T-cell (primary cell): ENCODE results near the gene SDK1. TPM values are rescaled to one million over a fixed set of nuclear protein-coding genes. Genes with fewer than 3 reads are reported as not detected.

Experiments
- ATAC-seq, 4 experiments: fragments of 200-7000 bp in 3 of 4; fragments of 150-1000 bp in 1 of 4; cut with Tn5 transposase; replicated peaks in 1 of 4; 1 replicate in 3 of 4; 2 replicates in 1 of 4; pipeline ENCODE4 v1.10.0; 2021; ENCODE audit warnings: moderate library complexity in 3 of 4, mild to moderate bottlenecking in 2 of 4, moderate number of reproducible peaks in 1 of 4
- CTCF ChIA-PET, 2 donors: fragments of 300-600 bp; sonication (Branson Sonifier 250); formaldehyde crosslinking; loops; one replicate each; lab custom pipeline; 2022; ENCODE audit warnings: antibody characterized with exemption in 2 of 2; lab: Charles Lee
- POLR2A ChIA-PET, 2 donors: fragments of 300-600 bp; sonication (Branson Sonifier 250); formaldehyde crosslinking; loops; one replicate each; lab custom pipeline; 2022; ENCODE audit warnings: antibody characterized with exemption in 2 of 2; lab: Charles Lee
- DNase-seq, 35 experiments: peaks; one replicate each; pipeline versions ENCODE4 v3.0.0 to v3.0.0-alpha.2; 2013 to 2023
- H3K27ac ChIP-seq: one replicate; pipeline ENCODE4 v1.5.1; 2013; ENCODE audit warnings: low read length
- H3K27me3 ChIP-seq, 2 experiments: replicated peaks in 1 of 2; 1 replicate in 1 of 2; 2 replicates in 1 of 2; pipeline versions ENCODE4 v1.6.1 to v1.7.0; 2013; ENCODE audit warnings: low read length in 1 of 2, mixed read lengths in 1 of 2; ENCODE audit not compliant: control insufficient read depth in 2 of 2, insufficient read depth in 2 of 2; ENCODE audit errors: extremely low read depth in 1 of 2
- H3K36me3 ChIP-seq, 2 donors: 1 replicate in 1 of 2; 2 replicates in 1 of 2; pipeline versions ENCODE4 v1.6.1 to v1.7.0; 2013; ENCODE audit warnings: low read length in 1 of 2; ENCODE audit not compliant: control insufficient read depth in 2 of 2, insufficient read depth in 1 of 2; ENCODE audit errors: extremely low read depth in 1 of 2
- H3K4me1 ChIP-seq, 2 experiments: 1 replicate in 1 of 2; 2 replicates in 1 of 2; pipeline versions ENCODE4 v1.6.1 to v1.7.0; 2013; ENCODE audit warnings: low read length in 2 of 2, mixed read lengths in 1 of 2; ENCODE audit not compliant: insufficient read depth in 2 of 2, control insufficient read depth in 1 of 2; ENCODE audit errors: extremely low read depth in 1 of 2
- H3K4me3 ChIP-seq, 2 donors: 1 replicate in 1 of 2; 2 replicates in 1 of 2; pipeline versions ENCODE4 v1.5.1 to v1.7.0; 2013; ENCODE audit warnings: mild to moderate bottlenecking in 2 of 2, low read length in 1 of 2, moderate library complexity in 1 of 2; ENCODE audit not compliant: control insufficient read depth in 1 of 2; ENCODE audit errors: extremely low read depth in 1 of 2
- H3K9me3 ChIP-seq: 2 replicates; pipeline ENCODE4 v1.7.0; 2013
- H3K27ac Mint-ChIP-seq, 2 donors: one replicate each; pipeline ENCODE4 v1.8.0; 2020 to 2021; ENCODE audit warnings: mild to moderate bottlenecking in 2 of 2, mixed read lengths in 2 of 2
- H3K27me3 Mint-ChIP-seq, 2 donors: one replicate each; pipeline ENCODE4 v1.8.0; 2021 to 2022; ENCODE audit warnings: mixed read lengths in 2 of 2
- H3K36me3 Mint-ChIP-seq: one replicate; pipeline ENCODE4 v1.8.0; 2021; ENCODE audit warnings: mixed read lengths
- H3K4me1 Mint-ChIP-seq, 3 donors: one replicate each; pipeline ENCODE4 v1.8.0; 2020 to 2022; ENCODE audit warnings: mixed read lengths in 3 of 3, mild to moderate bottlenecking in 1 of 3
- H3K4me3 Mint-ChIP-seq, 3 donors: one replicate each; pipeline ENCODE4 v1.8.0; 2020 to 2022; ENCODE audit warnings: mild to moderate bottlenecking in 3 of 3, mixed read lengths in 3 of 3, moderate library complexity in 3 of 3
- H3K9me3 Mint-ChIP-seq, 3 donors: one replicate each; pipeline ENCODE4 v1.8.0; 2020 to 2022; ENCODE audit warnings: mixed read lengths in 3 of 3
- WGBS: methylation state at CpG from one replicate; pipeline ENCODE4 v1.1.5; 2013; ENCODE audit warnings: missing lambda C conversion rate; ENCODE audit not compliant: insufficient coverage; 5-methylcytosine and 5-hydroxymethylcytosine counted together
- total RNA-seq, 35 experiments: library from RNA in 6 of 35; stranded (reverse) in 6 of 35; fragments of 120-200 nt in 1 of 35; gene quantifications; one replicate each; pipeline versions ENCODE4 v1.2.1 to v1.2.4 and lab custom pipeline; 2013 to 2026

The SDK1 gene
- total RNA-seq, 5 donors from 2014 or later (not counting 1 experiment from before 2014, with no cell fraction given) = 0.47 to 1.7 (median 0.63) TPM

DNA sequence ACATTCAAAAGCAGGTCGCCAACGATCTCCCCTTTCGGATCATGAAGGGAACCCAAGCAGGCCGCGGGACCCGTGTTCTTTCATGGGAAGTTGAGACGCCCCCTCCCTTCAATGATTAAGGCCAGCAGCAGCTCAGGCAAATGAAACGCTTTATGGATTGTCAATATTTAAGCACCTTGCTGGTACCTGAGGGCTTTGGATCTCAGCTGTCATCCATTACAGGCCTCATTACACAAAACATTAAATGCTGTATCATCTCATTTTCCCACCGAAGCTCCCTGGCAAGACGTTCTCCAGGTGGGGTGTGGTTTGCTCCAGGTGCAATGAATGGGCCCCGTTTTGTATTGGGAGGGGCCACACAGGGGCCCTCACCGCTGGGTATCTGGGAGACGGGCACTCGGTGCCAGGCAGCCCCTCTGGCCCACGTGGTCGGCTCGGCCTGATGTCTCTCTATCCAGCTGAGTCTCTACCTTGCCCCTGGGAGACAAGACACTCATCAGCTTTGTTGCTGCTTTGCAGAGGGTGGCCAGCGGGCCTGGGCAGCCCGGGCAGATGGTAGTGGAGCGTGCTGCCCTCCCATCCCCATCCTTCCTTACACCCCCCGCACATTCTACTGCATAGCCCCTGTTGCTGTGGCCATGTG is 925.0 kb downstream of the SDK1 start:
- ATAC-seq (no peak), DNase-seq (no peak)
- Mint-ChIP-seq H3K36me3 (no peaks in the 10 kb centered on the region), H3K27ac (no peak overlapping the region), H3K4me3 (no peak overlapping the region), H3K27me3 (peaks cover 0 to 5% of the 10 kb centered on the region in 2 donors), H3K9me3 (peaks cover 0 to 5% (median 0%) of the 10 kb centered on the region in 3 donors), H3K4me1 (no peaks in the 10 kb centered on the region)
- WGBS = 84% methylated on average over 14 of the region's 21 CpGs
- no peaks in the 10 kb centered on the region for H3K9me3 ChIP-seq
- POLR2A ChIA-PET = no interaction called here
- CTCF ChIA-PET = no interaction called here
- no peak overlapping the region for H3K4me3 ChIP-seq
- no peaks in the 10 kb centered on the region for H3K36me3 ChIP-seq
- H3K27me3 ChIP-seq = peaks cover 0 to 3% of the 10 kb centered on the region in 2 experiments
- H3K4me1 ChIP-seq = no peaks in the 10 kb centered on the region
- H3K27ac ChIP-seq = no peak overlapping the region

DNA sequence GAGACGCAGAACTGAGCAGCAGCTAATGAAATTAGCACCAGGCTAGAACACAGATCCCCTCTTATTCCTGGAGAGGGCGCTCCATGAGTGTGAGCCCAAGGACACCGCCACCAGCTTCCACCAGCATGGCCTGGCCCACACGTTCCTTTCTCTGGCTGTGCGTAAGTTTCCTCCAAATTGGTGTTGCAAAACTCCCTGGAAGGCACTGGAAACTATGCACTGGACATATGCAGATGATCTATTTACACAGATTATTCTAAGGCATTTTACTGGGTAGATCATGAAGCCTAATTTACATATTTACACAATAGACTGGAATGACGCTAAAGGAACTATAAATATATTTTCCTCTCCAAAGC is 925.5 kb downstream of the SDK1 start:
- H3K27ac Mint-ChIP-seq = no peak overlapping the region
- no peak overlapping the region for H3K4me3 Mint-ChIP-seq
- H3K9me3 Mint-ChIP-seq = peaks cover 0 to 5% (median 0%) of the 10 kb centered on the region in 3 donors
- no peak overlapping the region for H3K4me3 ChIP-seq
- H3K36me3 ChIP-seq = no peaks in the 10 kb centered on the region
- DNase-seq (no peak), ATAC-seq (no peak)
- no peaks in the 10 kb centered on the region for H3K9me3 ChIP-seq
- POLR2A ChIA-PET = no interaction called here
- H3K4me1 Mint-ChIP-seq = no peaks in the 10 kb centered on the region
- H3K36me3 Mint-ChIP-seq = no peaks in the 10 kb centered on the region
- 74% methylated on average over 5 of the region's 6 CpGs for WGBS
- CTCF ChIA-PET = no interaction called here
- no peak overlapping the region for H3K27ac ChIP-seq
- peaks cover 0 to 3% of the 10 kb centered on the region in 2 experiments for H3K27me3 ChIP-seq
- H3K27me3 Mint-ChIP-seq = peaks cover 0 to 5% of the 10 kb centered on the region in 2 donors
- H3K4me1 ChIP-seq = no peaks in the 10 kb centered on the region

DNA sequence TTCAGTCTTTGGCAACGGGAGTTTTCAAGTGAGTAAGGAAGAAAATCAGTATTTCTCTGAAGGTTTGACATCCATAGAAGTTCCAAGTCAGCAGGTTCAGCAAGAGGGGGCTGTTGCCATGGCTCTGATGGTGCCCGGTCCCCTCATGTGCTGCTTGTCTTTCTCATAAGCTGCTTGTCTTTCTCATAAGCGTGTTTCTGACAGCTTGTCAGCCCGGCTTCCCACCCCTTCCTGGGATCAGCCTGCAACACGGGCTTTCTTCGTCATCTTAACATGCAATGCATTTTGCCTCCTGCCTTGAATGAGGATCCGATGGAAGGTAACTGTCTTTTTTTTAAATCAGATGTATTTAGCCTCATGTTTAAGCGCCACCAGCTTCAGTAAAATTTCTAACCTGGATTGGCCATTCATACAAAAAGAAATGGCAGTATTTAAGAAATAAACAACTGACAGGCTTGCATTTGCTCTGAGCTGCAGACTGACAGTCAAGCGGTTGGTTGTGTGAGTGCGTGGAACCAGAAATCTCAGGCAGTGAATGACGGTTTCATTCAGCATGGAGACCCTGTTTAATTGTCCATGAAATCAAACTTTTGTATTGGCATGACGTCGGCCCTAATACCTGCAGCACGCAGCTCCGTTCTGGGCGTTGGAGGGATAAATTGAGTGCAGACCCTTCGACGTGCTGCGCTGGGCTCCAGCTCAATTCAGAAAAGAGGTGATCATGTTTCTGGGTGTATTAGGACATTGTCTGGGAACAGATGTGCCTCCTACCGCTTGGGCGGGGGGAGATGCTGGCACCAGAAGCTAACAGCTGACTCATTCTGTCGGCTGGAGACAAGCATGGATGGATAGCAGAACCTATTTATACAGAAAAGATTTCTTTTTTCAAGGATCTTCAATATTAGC is 926.3 kb downstream of the SDK1 start:
- no peak for DNase-seq
- POLR2A ChIA-PET = no interaction called here
- Mint-ChIP-seq H3K27me3 (peaks cover 0 to 5% of the 10 kb centered on the region in 2 donors), H3K4me1 (no peaks in the 10 kb centered on the region), H3K36me3 (no peaks in the 10 kb centered on the region), H3K27ac (no peak overlapping the region), H3K9me3 (peaks cover 0 to 5% (median 0%) of the 10 kb centered on the region in 3 donors), H3K4me3 (no peak overlapping the region)
- CTCF ChIA-PET = no interaction called here
- no peaks in the 10 kb centered on the region for H3K36me3 ChIP-seq
- WGBS = 93% methylated on average over 15 of the region's 22 CpGs
- H3K4me1 ChIP-seq = no peaks in the 10 kb centered on the region
- H3K9me3 ChIP-seq = no peaks in the 10 kb centered on the region
- no peak overlapping the region for H3K4me3 ChIP-seq
- H3K27ac ChIP-seq = no peak overlapping the region
- no peak for ATAC-seq
- H3K27me3 ChIP-seq = peaks cover 0 to 3% of the 10 kb centered on the region in 2 experiments

DNA sequence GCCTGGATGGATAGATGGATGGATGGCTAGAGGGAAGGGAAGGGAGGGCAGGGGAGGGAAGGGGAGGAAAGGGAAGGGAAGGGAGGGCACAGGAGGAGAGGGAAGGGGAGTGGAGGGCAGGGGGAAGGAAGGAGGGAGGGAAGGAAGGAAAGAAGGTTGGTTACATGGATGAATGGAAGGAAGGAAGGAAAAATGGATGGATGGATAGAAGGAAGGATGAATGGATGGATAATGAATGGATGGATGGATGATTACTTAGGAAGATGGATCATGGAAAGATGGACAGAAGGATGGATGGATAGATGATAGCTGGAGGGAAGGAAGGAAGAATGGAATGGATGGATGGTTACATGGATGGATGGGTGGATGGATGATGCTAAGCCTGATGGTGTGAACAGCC is 929.3 kb downstream of the SDK1 start:
- ATAC-seq (no peak), DNase-seq (no peak)
- H3K4me3 ChIP-seq = no peak overlapping the region
- no peaks in the 10 kb centered on the region for H3K4me1 ChIP-seq
- no peaks in the 10 kb centered on the region for H3K4me1 Mint-ChIP-seq
- peaks cover 0 to 5% of the 10 kb centered on the region in 2 donors for H3K27me3 Mint-ChIP-seq
- POLR2A ChIA-PET = no interaction called here
- no peaks in the 10 kb centered on the region for H3K36me3 ChIP-seq
- H3K27ac Mint-ChIP-seq = no peak overlapping the region
- no peaks in the 10 kb centered on the region for H3K9me3 ChIP-seq
- H3K27ac ChIP-seq = no peak overlapping the region
- no peak overlapping the region for H3K4me3 Mint-ChIP-seq
- CTCF ChIA-PET = no interaction called here
- H3K9me3 Mint-ChIP-seq = peaks cover 0 to 5% (median 0%) of the 10 kb centered on the region in 3 donors
- peaks cover 0 to 8% of the 10 kb centered on the region in 2 experiments for H3K27me3 ChIP-seq
- no peaks in the 10 kb centered on the region for H3K36me3 Mint-ChIP-seq

DNA sequence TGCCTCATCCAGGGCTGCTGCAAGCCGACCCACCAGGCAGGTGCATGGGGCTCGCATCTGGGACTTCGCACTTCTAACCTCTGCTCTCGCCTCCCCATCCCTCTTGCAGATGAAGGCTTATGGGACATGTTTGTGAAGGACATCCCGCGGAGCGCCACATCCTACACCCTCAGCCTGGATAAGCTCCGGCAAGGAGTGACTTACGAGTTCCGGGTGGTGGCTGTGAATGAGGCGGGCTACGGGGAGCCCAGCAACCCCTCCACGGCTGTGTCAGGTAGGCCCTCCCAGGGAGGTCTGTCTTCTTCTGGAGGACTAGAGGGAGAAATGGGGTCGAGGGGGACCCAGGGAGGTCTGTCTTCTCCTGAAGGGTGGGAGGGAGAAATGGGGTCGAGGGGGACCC is 932.1 kb downstream of the SDK1 start:
- Mint-ChIP-seq H3K27ac (no peak overlapping the region), H3K9me3 (peaks cover 0 to 5% (median 0%) of the 10 kb centered on the region in 3 donors), H3K4me1 (no peaks in the 10 kb centered on the region), H3K36me3 (no peaks in the 10 kb centered on the region), H3K27me3 (peaks cover 0 to 5% of the 10 kb centered on the region in 2 donors), H3K4me3 (no peak overlapping the region)
- DNase-seq (no peak), ATAC-seq (no peak)
- CTCF ChIA-PET = no interaction called here
- H3K27ac ChIP-seq = no peak overlapping the region
- 77% methylated on average over 9 of the region's 15 CpGs for WGBS
- no peaks in the 10 kb centered on the region for H3K9me3 ChIP-seq
- no peak overlapping the region for H3K4me3 ChIP-seq
- no peaks in the 10 kb centered on the region for H3K4me1 ChIP-seq
- peaks cover 0 to 5% of the 10 kb centered on the region in 2 experiments for H3K27me3 ChIP-seq
- POLR2A ChIA-PET = no interaction called here
- no peaks in the 10 kb centered on the region for H3K36me3 ChIP-seq

DNA sequence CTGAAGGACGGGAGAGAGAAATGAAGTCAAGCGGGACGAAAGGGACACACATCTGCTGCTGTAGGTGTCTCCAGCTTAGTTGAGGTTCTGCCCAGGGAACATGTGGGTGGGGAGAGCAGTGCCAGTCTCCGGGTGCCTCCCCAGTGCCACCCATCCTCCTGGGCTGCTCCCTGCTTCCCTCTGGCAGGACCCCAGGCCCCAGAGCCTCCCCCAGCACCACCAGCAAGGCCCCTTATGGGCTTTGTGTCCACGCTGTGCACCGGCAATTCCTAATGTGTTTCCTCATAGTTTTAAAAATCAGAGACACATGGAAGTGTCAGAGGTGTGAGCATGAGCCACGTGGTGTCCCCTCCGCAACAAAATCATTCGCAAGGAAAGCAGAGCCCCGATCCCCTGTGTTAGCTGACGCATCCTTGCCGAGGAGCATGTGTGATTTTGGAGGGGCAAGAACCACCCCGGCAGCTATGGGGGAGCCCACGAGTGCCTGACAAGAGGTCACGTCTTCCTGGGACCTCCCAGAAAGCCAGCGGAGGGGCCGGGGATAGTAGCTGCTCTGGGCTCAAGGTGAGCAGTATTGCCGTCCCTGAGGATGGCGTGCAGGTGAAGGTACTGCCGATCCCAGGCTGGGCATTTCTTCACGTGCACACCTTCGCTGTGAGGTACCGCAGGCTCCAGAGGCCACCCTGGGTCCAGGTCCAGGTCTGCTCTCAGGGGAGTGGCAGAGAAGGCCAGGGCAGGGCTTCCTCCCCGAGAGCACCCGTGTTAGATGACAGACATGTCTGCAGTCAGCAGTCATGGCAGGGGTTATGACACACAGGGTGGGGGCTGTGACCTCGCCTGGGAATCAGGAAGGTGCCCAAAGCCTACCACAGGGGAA is 932.8 kb downstream of the SDK1 start:
- ChIA-PET POLR2A (no interaction called here), CTCF (no interaction called here)
- Mint-ChIP-seq H3K36me3 (no peaks in the 10 kb centered on the region), H3K9me3 (peaks cover 0 to 5% (median 0%) of the 10 kb centered on the region in 3 donors), H3K4me1 (no peaks in the 10 kb centered on the region), H3K4me3 (no peak overlapping the region), H3K27ac (no peak overlapping the region), H3K27me3 (peaks cover 0 to 5% of the 10 kb centered on the region in 2 donors)
- H3K36me3 ChIP-seq = no peaks in the 10 kb centered on the region
- ATAC-seq (no peak), DNase-seq (no peak)
- H3K27me3 ChIP-seq = peaks cover 0 to 5% of the 10 kb centered on the region in 2 experiments
- no peak overlapping the region for H3K4me3 ChIP-seq
- H3K9me3 ChIP-seq = no peaks in the 10 kb centered on the region
- 85% methylated on average over 23 of the region's 26 CpGs for WGBS
- H3K4me1 ChIP-seq = no peaks in the 10 kb centered on the region
- no peak overlapping the region for H3K27ac ChIP-seq
